ENCODE data around the gene CAPN5. TPM values are rescaled to one million over a fixed set of nuclear protein-coding genes. Genes with fewer than 3 reads are reported as not detected.

CAPN5 gene
- total and polyA plus RNA-seq, 2 of the 8 experiments (the other 6 are each of a cell fraction or from before 2014, with no cell fraction given): 21.5 to 22.4 TPM

DNA sequence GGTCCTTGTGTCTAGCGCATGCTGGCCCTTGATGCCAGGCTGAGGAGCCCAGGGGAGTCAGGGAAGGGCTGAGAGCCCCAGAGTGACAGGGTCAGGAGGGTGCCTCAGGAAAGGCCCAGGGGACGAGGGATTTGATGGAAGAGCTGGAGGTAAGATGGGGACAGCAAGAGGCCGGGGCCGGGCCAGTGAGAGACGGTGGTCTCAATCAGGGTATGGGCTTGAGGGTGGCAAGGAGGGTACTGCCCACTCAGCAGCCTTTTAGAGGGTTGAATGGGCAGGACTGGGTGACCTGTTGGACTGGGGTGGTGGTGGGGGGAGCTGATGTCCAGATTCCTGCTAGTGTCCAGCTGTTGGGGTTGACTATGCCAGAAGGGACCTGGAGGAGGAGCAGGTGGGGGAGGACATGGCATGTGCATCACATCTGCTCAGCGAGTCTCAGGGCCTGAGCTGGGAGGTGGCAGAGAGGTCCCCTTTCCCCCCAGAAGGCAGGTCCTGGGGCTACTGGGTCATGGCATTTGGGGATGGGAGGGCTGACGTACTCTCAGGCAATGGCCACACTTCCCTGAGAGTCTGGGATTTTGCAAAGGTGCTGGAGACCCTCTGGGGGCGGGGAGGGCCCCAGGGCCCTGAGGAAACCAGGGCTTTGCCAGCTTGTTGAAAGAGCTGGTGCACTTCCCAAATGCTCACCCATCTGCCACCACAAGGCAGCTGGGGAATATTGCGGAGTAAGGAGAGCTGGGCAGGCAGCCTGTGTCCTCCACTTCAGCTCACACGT lies 79.7 kb downstream of the CAPN5 start (continued):
- no peak for TF ChIP-seq TBP (IDR thresholded peaks at IDR 0.05; ENCODE audit: low read depth, low read length)
